Activated naive CD8-positive, alpha-beta T cell treated with anti-CD3 and anti-CD28 coated beads for 36 hours (primary cell): ENCODE data around the gene SCN2B. TPM values are rescaled to one million over a fixed set of nuclear protein-coding genes. Genes with fewer than 3 reads are reported as not detected.

Source experiments
- DNase-seq: peaks from one replicate; pipeline ENCODE4 v3.0.0; 2021
- H3K27ac Mint-ChIP-seq: one replicate; pipeline ENCODE4 v1.8.0; 2022; ENCODE audit warnings: mild to moderate bottlenecking, moderate library complexity, mixed read lengths
- H3K27me3 Mint-ChIP-seq: one replicate; pipeline ENCODE4 v1.8.0; 2022; ENCODE audit warnings: mild to moderate bottlenecking, mixed read lengths
- H3K36me3 Mint-ChIP-seq: one replicate; pipeline ENCODE4 v1.8.0; 2021; ENCODE audit warnings: mild to moderate bottlenecking, mixed read lengths
- H3K4me1 Mint-ChIP-seq: one replicate; pipeline ENCODE4 v1.8.0; 2021; ENCODE audit warnings: mixed read lengths
- H3K4me3 Mint-ChIP-seq: one replicate; pipeline ENCODE4 v1.8.0; 2022; ENCODE audit warnings: mild to moderate bottlenecking, moderate library complexity, mixed read lengths
- H3K9me3 Mint-ChIP-seq: one replicate; pipeline ENCODE4 v1.8.0; 2022; ENCODE audit warnings: mixed read lengths
- total RNA-seq, 2 experiments: library from RNA; stranded (reverse); gene quantifications; one replicate each; pipeline ENCODE4 v1.2.3, GENCODE V29; 2021

The SCN2B gene
- total RNA-seq, 2 experiments from 2014 or later = not detected

GRCh38 chr11:118155776-118156530 is 20.5 kb downstream of the SCN2B start:
- DNase-seq = no peak
- Mint-ChIP-seq H3K36me3 (no peaks in the 10 kb centered on the region), H3K4me1 (peaks cover 7% of the 10 kb centered on the region), H3K4me3 (no peak overlapping the region), H3K27me3 (peaks cover 77% of the 10 kb centered on the region), H3K9me3 (no peaks in the 10 kb centered on the region), H3K27ac (no peak overlapping the region)

DNA sequence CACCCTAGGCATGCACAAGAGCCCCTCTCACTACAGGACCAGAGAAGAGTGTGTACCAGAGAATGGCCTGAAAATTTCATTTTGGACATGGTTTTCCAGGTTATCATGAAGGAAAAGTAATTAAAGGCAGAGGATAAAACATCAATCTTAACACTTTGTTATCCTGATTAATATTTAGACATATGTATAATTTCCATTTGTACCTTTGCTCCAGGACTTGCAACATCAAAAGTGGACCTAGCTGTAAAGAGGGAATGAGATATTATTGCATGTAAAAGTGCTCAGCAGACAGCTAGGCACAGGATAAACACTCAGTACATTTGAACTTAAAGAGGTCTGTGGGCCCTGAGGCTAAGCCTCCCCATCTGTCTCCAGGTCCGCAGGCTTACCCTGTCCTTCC is 21.8 kb downstream of the SCN2B start:
- Mint-ChIP-seq H3K27ac (no peak overlapping the region), H3K4me3 (no peak overlapping the region), H3K4me1 (peaks cover 7% of the 10 kb centered on the region)

GRCh38 chr11:118153976-118154375 is 22.5 kb downstream of the SCN2B start:
- H3K4me3 Mint-ChIP-seq = peak overlapping the region; percentile 62
- no peaks in the 10 kb centered on the region for H3K36me3 Mint-ChIP-seq
- DNase-seq = no peak

More for the DNA sequence above, 21.8 kb downstream of the SCN2B start:
- H3K36me3 Mint-ChIP-seq = no peaks in the 10 kb centered on the region
- no peaks in the 10 kb centered on the region for H3K9me3 Mint-ChIP-seq
- H3K27me3 Mint-ChIP-seq = peaks cover 78% of the 10 kb centered on the region
- no peak for DNase-seq

DNA sequence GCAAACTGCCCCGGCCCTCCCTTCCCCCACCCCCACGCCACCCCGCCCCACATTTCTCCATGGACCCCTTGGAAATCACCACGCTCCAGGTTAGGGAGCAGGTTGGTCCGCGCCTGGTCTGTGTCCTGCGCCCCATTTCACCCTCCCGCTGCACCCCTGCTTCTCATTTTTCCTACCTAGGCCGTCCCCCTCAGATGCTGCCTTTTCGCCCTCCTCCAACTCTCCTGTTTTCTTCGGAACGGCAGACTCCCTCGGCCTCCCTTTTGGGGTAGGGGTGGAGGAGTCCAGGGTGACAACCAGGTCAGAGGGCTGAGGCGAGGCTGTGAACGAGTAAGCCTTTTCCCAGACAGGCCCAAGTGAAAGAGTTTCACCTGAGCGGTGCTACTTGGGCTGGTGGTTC is 22.9 kb downstream of the SCN2B start:
- Mint-ChIP-seq H3K27ac (no peak overlapping the region), H3K4me3 (peak overlapping the region; percentile 62), H3K36me3 (no peaks in the 10 kb centered on the region), H3K27me3 (peaks cover 76% of the 10 kb centered on the region), H3K9me3 (no peaks in the 10 kb centered on the region), H3K4me1 (peaks cover 7% of the 10 kb centered on the region)
- DNase-seq = no peak

More at GRCh38 chr11:118153976-118154375, 22.5 kb downstream of the SCN2B start:
- Mint-ChIP-seq H3K27ac (no peak overlapping the region), H3K9me3 (no peaks in the 10 kb centered on the region), H3K4me1 (peaks cover 7% of the 10 kb centered on the region), H3K27me3 (peaks cover 74% of the 10 kb centered on the region)

- DNase-seq = peak; percentile 40
- no peak within 1 kb of the TSS for H3K27ac Mint-ChIP-seq
These were observed 23.6 kb downstream of the SCN2B start, which contains the start of gene SCN4B for GRCh38 chr11:118152552-118153471. TSS of gene SCN4B (minus strand) at chr11:118152823. CDS start at chr11:118152673, 150 bp downstream.

DNA sequence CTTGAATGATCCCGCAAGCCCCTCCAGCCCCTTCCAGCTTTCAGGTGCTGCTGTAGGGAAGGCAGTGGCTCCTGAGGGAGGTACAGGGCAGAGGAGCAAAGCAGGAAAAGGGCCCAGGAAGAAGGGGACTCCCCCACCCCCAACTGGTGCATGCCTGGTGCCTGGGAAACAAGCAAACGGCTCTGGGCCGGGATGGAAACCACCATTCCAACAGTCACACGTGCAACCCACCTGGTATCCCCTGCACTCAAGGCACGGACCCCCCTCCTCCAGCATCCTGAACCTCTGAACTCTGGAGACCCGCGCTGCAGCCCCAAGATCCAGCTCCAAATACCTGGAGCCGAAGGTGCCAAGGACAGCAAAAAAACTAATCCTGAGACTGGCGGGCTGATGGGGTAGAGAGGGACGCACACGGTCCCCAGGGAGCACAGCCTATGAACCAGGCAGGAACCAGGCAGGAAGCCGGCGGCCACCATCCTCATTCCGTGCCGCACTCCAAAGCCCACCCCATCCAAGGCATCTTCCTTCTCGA is 24.4 kb downstream of the SCN2B start:
- Mint-ChIP-seq H3K4me3 (peak overlapping the region; percentile 49), H3K27ac (no peak overlapping the region), H3K27me3 (peaks cover 62% of the 10 kb centered on the region), H3K36me3 (no peaks in the 10 kb centered on the region), H3K4me1 (peaks cover 7% of the 10 kb centered on the region), H3K9me3 (no peaks in the 10 kb centered on the region)
- no peak for DNase-seq

More at GRCh38 chr11:118152552-118153471, 23.6 kb downstream of the SCN2B start, which contains the start of gene SCN4B:
- Mint-ChIP-seq H3K27me3 (peaks cover 69% of the 10 kb centered on the region), H3K9me3 (no peaks in the 10 kb centered on the region), H3K4me3 (peak within 1 kb of the TSS; percentile 62), H3K4me1 (peaks cover 7% of the 10 kb centered on the region), H3K36me3 (no peaks in the 10 kb centered on the region)

- H3K27ac Mint-ChIP-seq = no peak overlapping the region
These were observed 25.0 kb downstream of the SCN2B start for GRCh38 chr11:118151431-118151830.

GRCh38 chr11:118149493-118149892 is 26.9 kb downstream of the SCN2B start:
- Mint-ChIP-seq H3K9me3 (no peaks in the 10 kb centered on the region), H3K36me3 (no peaks in the 10 kb centered on the region), H3K27me3 (peaks cover 52% of the 10 kb centered on the region), H3K4me3 (no peak overlapping the region), H3K4me1 (peaks cover 2% of the 10 kb centered on the region), H3K27ac (no peak overlapping the region)
- DNase-seq = no peak

More at GRCh38 chr11:118151431-118151830, 25.0 kb downstream of the SCN2B start:
- Mint-ChIP-seq H3K4me3 (no peak overlapping the region), H3K4me1 (peaks cover 3% of the 10 kb centered on the region), H3K36me3 (no peaks in the 10 kb centered on the region), H3K9me3 (no peaks in the 10 kb centered on the region), H3K27me3 (peaks cover 58% of the 10 kb centered on the region)
- no peak for DNase-seq

DNA sequence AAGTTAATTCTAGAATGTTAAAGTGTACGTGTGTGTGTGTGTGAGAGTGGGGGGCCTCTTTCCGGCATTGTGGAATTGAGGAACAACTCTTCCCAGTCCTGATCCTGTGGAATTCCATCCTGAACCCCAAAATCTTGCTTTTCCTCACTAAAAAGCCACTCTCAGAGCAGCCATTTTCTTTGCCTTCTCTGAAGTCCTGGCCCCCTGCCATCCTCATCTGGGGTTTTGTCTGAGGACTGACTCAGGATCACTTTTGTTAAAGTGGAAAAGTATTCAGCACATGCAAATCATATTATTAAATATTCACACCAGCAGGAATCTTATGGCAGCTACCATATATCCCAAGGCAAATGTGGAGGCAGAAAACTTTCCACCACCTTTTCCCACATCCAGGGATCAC is 27.6 kb downstream of the SCN2B start:
- Mint-ChIP-seq H3K36me3 (no peaks in the 10 kb centered on the region), H3K27me3 (peaks cover 52% of the 10 kb centered on the region), H3K27ac (no peak overlapping the region), H3K9me3 (no peaks in the 10 kb centered on the region), H3K4me3 (no peak overlapping the region), H3K4me1 (peaks cover 2% of the 10 kb centered on the region)
- no peak for DNase-seq

GRCh38 chr11:118148240-118148639 is 28.2 kb downstream of the SCN2B start:
- peaks cover 50% of the 10 kb centered on the region for H3K27me3 Mint-ChIP-seq
- DNase-seq = no peak
- H3K4me3 Mint-ChIP-seq = no peak overlapping the region
- H3K4me1 Mint-ChIP-seq = no peaks in the 10 kb centered on the region
- H3K27ac Mint-ChIP-seq = no peak overlapping the region
- no peaks in the 10 kb centered on the region for H3K36me3 Mint-ChIP-seq
- no peaks in the 10 kb centered on the region for H3K9me3 Mint-ChIP-seq

- Mint-ChIP-seq H3K4me1 (peaks cover 3% of the 10 kb centered on the region), H3K27ac (no peak overlapping the region), H3K36me3 (no peaks in the 10 kb centered on the region), H3K9me3 (no peaks in the 10 kb centered on the region), H3K4me3 (no peak overlapping the region), H3K27me3 (peaks cover 50% of the 10 kb centered on the region)
- no peak for DNase-seq
These were observed 28.9 kb downstream of the SCN2B start for GRCh38 chr11:118147502-118147901.

GRCh38 chr11:118146554-118146953 is 29.9 kb downstream of the SCN2B start:
- Mint-ChIP-seq H3K9me3 (no peaks in the 10 kb centered on the region), H3K36me3 (no peaks in the 10 kb centered on the region), H3K27me3 (peaks cover 53% of the 10 kb centered on the region), H3K27ac (no peak overlapping the region), H3K4me3 (peak overlapping the region; percentile 75), H3K4me1 (peaks cover 3% of the 10 kb centered on the region)
- DNase-seq = no peak

DNA sequence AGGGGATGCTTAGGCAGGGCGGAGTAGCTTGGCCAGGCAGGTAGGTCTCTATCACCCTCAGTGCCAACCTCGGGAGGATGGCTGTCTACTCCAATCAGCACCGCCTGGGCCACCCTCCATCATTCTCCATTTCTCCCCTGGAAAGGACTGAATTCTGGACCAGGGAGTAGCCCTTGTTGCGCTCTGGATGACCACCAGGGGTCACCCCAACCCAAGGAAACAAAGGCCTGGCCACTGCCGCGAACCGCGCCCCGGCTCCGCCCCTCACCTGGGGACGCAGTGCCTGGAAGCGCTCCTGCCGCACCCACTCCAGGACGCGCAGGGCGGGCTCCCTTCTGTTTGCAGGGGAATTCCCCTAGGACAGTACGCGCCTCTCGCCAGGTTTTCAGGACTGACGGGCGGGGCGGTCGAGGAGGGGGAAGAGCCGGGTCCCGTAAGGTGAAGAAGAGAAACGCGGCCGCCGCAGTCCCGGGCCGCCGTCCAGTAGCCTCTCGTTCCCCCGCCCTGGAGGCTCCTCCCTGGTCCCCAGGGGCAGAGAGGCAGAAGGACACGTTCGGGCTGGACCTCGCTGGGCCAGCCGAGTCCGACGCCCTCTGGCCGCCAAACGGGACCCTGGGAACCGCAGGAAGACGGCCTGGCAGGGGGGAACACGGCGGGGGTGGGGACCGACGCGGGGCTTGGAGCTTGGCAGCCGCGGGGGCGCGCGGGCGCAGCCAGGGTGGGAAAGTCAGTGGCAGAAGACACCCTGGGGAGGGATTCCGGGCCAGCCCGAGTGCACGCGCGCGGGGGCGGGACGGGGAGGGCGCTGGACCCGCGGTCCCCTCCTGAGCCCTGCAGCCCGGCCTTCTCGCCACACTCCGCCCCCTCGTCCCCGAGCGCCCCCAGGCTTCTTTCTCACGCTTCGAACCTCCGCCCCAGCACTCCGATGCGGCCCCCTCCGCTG is 30.9 kb downstream of the SCN2B start:
- Mint-ChIP-seq H3K27me3 (peaks cover 53% of the 10 kb centered on the region), H3K36me3 (no peaks in the 10 kb centered on the region), H3K27ac (no peak overlapping the region), H3K9me3 (no peaks in the 10 kb centered on the region), H3K4me1 (peaks cover 3% of the 10 kb centered on the region), H3K4me3 (peak overlapping the region; percentile 75)
- DNase-seq = peak; percentile 90
